Keratinocyte (primary cell): ENCODE measurements around the gene CTIF. TPM values are rescaled to one million over a fixed set of nuclear protein-coding genes. Genes with fewer than 3 reads are reported as not detected.

Source experiments
- DNase-seq: peaks from one replicate; pipeline ENCODE4 v3.0.0-alpha.2; 2011; ENCODE audit warnings: low read depth, missing footprints, low spot score
- FAIRE-seq: peaks from 2 replicates; lab custom pipeline; 2011; peaks lifted over from hg19 to GRCh38; lab: Jason Lieb, UNC
- H2AFZ ChIP-seq: 2 replicates; pipeline ENCODE4 v1.6.0; 2012; ENCODE audit warnings: low read length, control low read depth, inconsistent platforms; ENCODE audit not compliant: control insufficient read depth
- H3K27ac ChIP-seq: 2 replicates; pipeline ENCODE4 v1.5.1; 2011; ENCODE audit warnings: low read length; ENCODE audit not compliant: control insufficient read depth, insufficient read depth
- H3K27me3 ChIP-seq: 3 replicates; pipeline ENCODE4 v1.6.0; 2011; ENCODE audit warnings: low read length; ENCODE audit not compliant: control insufficient read depth, insufficient read depth; ENCODE audit errors: extremely low read depth
- H3K36me3 ChIP-seq, 2 experiments: 2 replicates in 1 of 2; 3 replicates in 1 of 2; pipeline ENCODE4 v1.5.1; 2011; ENCODE audit warnings: low read length in 2 of 2, mild to moderate bottlenecking in 1 of 2; ENCODE audit not compliant: control insufficient read depth in 2 of 2, insufficient read depth in 2 of 2; ENCODE audit errors: extremely low read depth in 1 of 2
- H3K4me1 ChIP-seq: 3 replicates; pipeline ENCODE4 v1.5.1; 2011; ENCODE audit warnings: low read length; ENCODE audit not compliant: control insufficient read depth, insufficient read depth; ENCODE audit errors: extremely low read depth
- H3K4me2 ChIP-seq: 3 replicates; pipeline ENCODE4 v1.6.0; 2011; ENCODE audit warnings: low read depth, low read length; ENCODE audit not compliant: control insufficient read depth, insufficient read depth; ENCODE audit errors: extremely low read depth
- H3K4me3 ChIP-seq, 3 experiments: fragments of 200-600 bp in 1 of 3; sonication (generic) in 1 of 3; 2 replicates in 2 of 3; 3 replicates in 1 of 3; pipeline ENCODE4 v1.5.1; 2011 to 2016; ENCODE audit warnings: low read length in 3 of 3, mild to moderate bottlenecking in 3 of 3, control low read depth in 2 of 3, inconsistent platforms in 1 of 3, low read depth in 1 of 3, mixed read lengths in 1 of 3, mixed run types in 1 of 3, moderate library complexity in 1 of 3; ENCODE audit not compliant: control insufficient read depth in 2 of 3, insufficient read depth in 2 of 3; ENCODE audit errors: extremely low read depth in 1 of 3
- H3K79me2 ChIP-seq: 2 replicates; pipeline ENCODE4 v1.6.0; 2012; ENCODE audit warnings: low read length; ENCODE audit not compliant: control insufficient read depth, insufficient read depth
- H3K9ac ChIP-seq: 3 replicates; pipeline ENCODE4 v1.6.0; 2011; ENCODE audit warnings: low read length; ENCODE audit not compliant: control insufficient read depth, insufficient read depth; ENCODE audit errors: extremely low read depth
- H3K9me1 ChIP-seq: 3 replicates; pipeline ENCODE4 v1.6.0; 2011; ENCODE audit warnings: low read length; ENCODE audit not compliant: control insufficient read depth, insufficient read depth; ENCODE audit errors: extremely low read depth
- H3K9me3 ChIP-seq: 2 replicates; pipeline ENCODE4 v1.5.1; 2012; ENCODE audit warnings: low read depth, low read length; ENCODE audit not compliant: control insufficient read depth
- H4K20me1 ChIP-seq: 3 replicates; pipeline ENCODE4 v1.6.0; 2011; ENCODE audit warnings: low read length; ENCODE audit not compliant: control insufficient read depth, insufficient read depth; ENCODE audit errors: extremely low read depth
- CTCF ChIP-seq, 3 experiments: IDR thresholded peaks in 1 of 3; conservative IDR thresholded peaks in 1 of 3; optimal IDR thresholded peaks in 1 of 3; 2 replicates in 2 of 3; 3 replicates in 1 of 3; pipeline versions ENCODE3 to v1.5.1; 2011; ENCODE audit warnings: low read length in 3 of 3, mild to moderate bottlenecking in 3 of 3, moderate library complexity in 2 of 3, control low read depth in 1 of 3, inconsistent platforms in 1 of 3; ENCODE audit not compliant: insufficient read depth in 2 of 3; ENCODE audit errors: extremely low read depth in 1 of 3
- EZH2 ChIP-seq: IDR thresholded peaks from one replicate; pipeline ENCODE4 v1.6.1; 2012; ENCODE audit warnings: inconsistent platforms, mild to moderate bottlenecking, low read length, moderate library complexity
- dilution Hi-C: fragments of 300-500 bp; cut with MboI; formaldehyde crosslinking; loops from one replicate; pipeline ENCODE4 v1.7.0; 2020; ENCODE audit warnings: low sequenced_read_pairs; ENCODE audit not compliant: extremely low pct_ligation_motif_present
- polyA plus RNA-seq, 5 experiments: library from polyadenylated mRNA; depleted of rRNA in 3 of 5; stranded (reverse) in 3 of 5; stranded (forward) in 1 of 5; unstranded in 1 of 5; fragments of >200 nt; gene quantifications; 1 replicate in 1 of 5; 2 replicates in 3 of 5; 3 replicates in 1 of 5; pipeline versions ENCODE4 v1.2.1 to v1.2.3, GENCODE V29; 2011 to 2012; ENCODE audit warnings: missing spikeins in 2 of 5, low read depth in 1 of 5, low replicate concordance in 1 of 5

The CTIF gene
- polyA plus RNA-seq, 1 donor (not counting 4 experiments of a cell fraction or from before 2014, with no cell fraction given): 15.0 TPM

GRCh38 chr18:48757906-48758305 lies 219.1 kb downstream of the CTIF start:
- Histone ChIP-seq H3K9me3 (no peaks in the 10 kb centered on the region), H4K20me1 (no peaks in the 10 kb centered on the region), H3K9me1 (no peaks in the 10 kb centered on the region), H3K9ac (no peak overlapping the region), H2AFZ (no peak overlapping the region), H3K4me3 (no peak overlapping the region), H3K4me2 (no peak overlapping the region), H3K27ac (no peak overlapping the region), H3K36me3 (peaks cover 9 to 19% of the 10 kb centered on the region in 2 experiments), H3K27me3 (no peaks in the 10 kb centered on the region), H3K79me2 (no peaks in the 10 kb centered on the region), H3K4me1 (no peaks in the 10 kb centered on the region)
- FAIRE-seq (no peak), DNase-seq (no peak)
- dilution Hi-C loops: no loop called here
- TF ChIP-seq EZH2 (no peak), CTCF (optimal IDR thresholded peaks at IDR 0.05 in 1 of 3, IDR thresholded peaks at IDR 0.05 in 1 of 3, conservative IDR thresholded peaks at IDR 0.05 in 1 of 3; ENCODE audit: extremely low read depth in 1 of 3, insufficient read depth in 2 of 3, low read length in 3 of 3) (no peak)

- dilution Hi-C loops: no loop called here
- no peaks in the 10 kb centered on the region for H3K79me2 ChIP-seq
- TF ChIP-seq EZH2 (no peak), CTCF (optimal IDR thresholded peaks at IDR 0.05 in 1 of 3, IDR thresholded peaks at IDR 0.05 in 1 of 3, conservative IDR thresholded peaks at IDR 0.05 in 1 of 3; ENCODE audit: extremely low read depth in 1 of 3, insufficient read depth in 2 of 3, low read length in 3 of 3) (no peak)
- no peak overlapping the region for H3K4me3 ChIP-seq
- H3K9me1 ChIP-seq: no peaks in the 10 kb centered on the region
- H3K36me3 ChIP-seq: peaks cover 9 to 27% of the 10 kb centered on the region in 2 experiments
- no peaks in the 10 kb centered on the region for H3K27me3 ChIP-seq
- FAIRE-seq (no peak), DNase-seq (no peak)
- no peak overlapping the region for H3K9ac ChIP-seq
- H4K20me1 ChIP-seq: no peaks in the 10 kb centered on the region
- H3K9me3 ChIP-seq: no peaks in the 10 kb centered on the region
- H3K27ac ChIP-seq: no peak overlapping the region
- H2AFZ ChIP-seq: no peak overlapping the region
- H3K4me1 ChIP-seq: peaks cover 6% of the 10 kb centered on the region
- H3K4me2 ChIP-seq: no peak overlapping the region
Measured at GRCh38 chr18:48761582-48761981, 222.8 kb downstream of the CTIF start.
